Measurements from ENCODE around the gene NT5DC1. TPM values are rescaled to one million over a fixed set of nuclear protein-coding genes. Genes with fewer than 3 reads are reported as not detected.

The NT5DC1 gene
- total RNA-seq, 1 experiment from 2014 or later, result 61.9 TPM

DNA sequence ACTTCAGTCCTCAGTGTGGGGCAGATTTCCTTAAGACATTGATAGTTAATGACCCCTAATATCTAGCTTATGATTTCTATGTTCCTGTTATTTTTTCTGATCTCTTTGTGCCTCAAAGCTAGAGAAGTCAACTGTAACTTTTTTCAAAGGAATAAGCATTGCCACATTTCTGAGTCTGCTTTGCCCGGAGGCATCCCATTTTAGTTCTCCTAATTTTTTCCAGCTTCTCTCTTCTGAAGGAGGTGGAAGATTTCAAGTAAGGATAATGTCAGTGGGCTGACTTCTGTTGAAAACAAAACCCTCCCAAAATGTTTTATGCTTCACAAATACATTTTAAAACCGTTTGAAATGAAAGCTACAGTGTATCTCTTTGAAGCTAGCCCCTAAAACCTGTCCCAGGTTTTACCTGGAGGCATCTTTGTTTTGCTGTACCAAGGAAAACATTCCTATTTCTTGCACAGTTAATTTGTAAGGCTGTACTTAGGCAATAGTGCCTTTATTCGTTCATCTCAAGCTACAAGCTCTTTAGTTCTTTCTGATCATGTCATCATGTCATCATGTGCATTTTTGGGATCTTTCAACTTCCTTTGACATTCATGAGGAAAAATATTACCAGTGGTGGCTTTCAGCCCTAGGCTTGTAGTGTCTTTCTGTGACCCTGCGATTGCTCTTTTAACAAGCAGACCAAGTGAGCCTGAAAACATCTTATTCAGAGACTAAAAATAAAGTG, 107.6 kb downstream of the NT5DC1 start:
- TF ChIP-seq CTCF (IDR thresholded peaks at IDR 0.05; ENCODE audit: unreplicated experiment), result no peak
- CTCF ChIA-PET, result interaction anchor here (2.0 kb wide), 1 partner anchor 10 kb away, joined by 6 read pairs; no protein-coding TSS in a partner anchor
- Mint-ChIP-seq H3K4me1 (ENCODE audit: low read depth, unreplicated experiment) (no peaks in the 10 kb centered on the region), H3K27ac (ENCODE audit: unreplicated experiment) (no peak overlapping the region), H3K27me3 (ENCODE audit: unreplicated experiment) (no peaks in the 10 kb centered on the region), H3K9me3 (ENCODE audit: low read depth, unreplicated experiment) (no peaks in the 10 kb centered on the region), H3K4me3 (ENCODE audit: low read depth, unreplicated experiment) (no peak overlapping the region), H3K36me3 (ENCODE audit: insufficient read depth, unreplicated experiment) (no peaks in the 10 kb centered on the region)
- no peak for DNase-seq
- BruUV-seq (replicated peaks), result no TSS peak
- intact Hi-C loops (cut with micrococcal nuclease; ENCODE audit: unreplicated experiment), result no loop called here

- no peak overlapping the region for H3K4me3 Mint-ChIP-seq (ENCODE audit: low read depth, unreplicated experiment)
- no peak for TF ChIP-seq CTCF (IDR thresholded peaks at IDR 0.05; ENCODE audit: unreplicated experiment)
- no TSS peak for BruUV-seq (replicated peaks)
- H3K4me1 Mint-ChIP-seq (ENCODE audit: low read depth, unreplicated experiment), result no peaks in the 10 kb centered on the region
- intact Hi-C loops (cut with micrococcal nuclease; ENCODE audit: unreplicated experiment), result no loop called here
- H3K27ac Mint-ChIP-seq (ENCODE audit: unreplicated experiment), result no peak overlapping the region
- H3K36me3 Mint-ChIP-seq (ENCODE audit: insufficient read depth, unreplicated experiment), result no peaks in the 10 kb centered on the region
- DNase-seq, result no peak
- no peaks in the 10 kb centered on the region for H3K27me3 Mint-ChIP-seq (ENCODE audit: unreplicated experiment)
- CTCF ChIA-PET, result interaction anchor here (0.7 to 0.8 kb wide), 2 partner anchors 66 to 508 kb away, joined by 3 read pairs; no protein-coding TSS in a partner anchor
- H3K9me3 Mint-ChIP-seq (ENCODE audit: low read depth, unreplicated experiment), result no peaks in the 10 kb centered on the region
These were observed 109.7 kb downstream of the NT5DC1 start for GRCh38 chr6:116210316-116210715.

GRCh38 chr6:116210750-116211425, 110.2 kb downstream of the NT5DC1 start:
- Mint-ChIP-seq H3K27ac (ENCODE audit: unreplicated experiment) (no peak overlapping the region), H3K4me1 (ENCODE audit: low read depth, unreplicated experiment) (no peaks in the 10 kb centered on the region), H3K36me3 (ENCODE audit: insufficient read depth, unreplicated experiment) (no peaks in the 10 kb centered on the region), H3K4me3 (ENCODE audit: low read depth, unreplicated experiment) (no peak overlapping the region), H3K9me3 (ENCODE audit: low read depth, unreplicated experiment) (no peaks in the 10 kb centered on the region), H3K27me3 (ENCODE audit: unreplicated experiment) (no peaks in the 10 kb centered on the region)
- CTCF ChIA-PET, result interaction anchor here (0.7 to 0.8 kb wide), 2 partner anchors 66 to 507 kb away, joined by 3 read pairs; no protein-coding TSS in a partner anchor
- peak; percentile 2 for DNase-seq
- intact Hi-C loops (cut with micrococcal nuclease; ENCODE audit: unreplicated experiment), result no loop called here
- no peak for TF ChIP-seq CTCF (IDR thresholded peaks at IDR 0.05; ENCODE audit: unreplicated experiment)
- BruUV-seq (replicated peaks), result no TSS peak

DNA sequence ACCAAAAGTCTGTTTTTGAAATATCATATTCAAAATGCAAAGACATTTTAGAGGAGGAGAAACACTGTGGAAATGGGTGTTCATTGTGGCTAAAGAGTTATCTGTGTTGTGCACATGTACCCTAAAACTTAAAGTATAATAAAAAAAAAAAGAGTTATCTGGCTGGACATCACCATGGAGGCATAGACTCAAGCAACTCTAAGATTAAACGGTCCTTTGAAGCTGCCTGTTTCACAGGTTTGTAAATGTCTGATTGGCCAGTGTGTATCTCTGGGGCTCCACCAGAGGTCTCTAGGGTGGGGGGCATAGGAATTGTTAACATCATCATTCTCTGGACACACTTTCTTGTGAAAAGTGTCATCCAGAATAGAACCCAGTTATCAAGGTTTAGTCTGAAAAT, 114.0 kb downstream of the NT5DC1 start:
- BruUV-seq (replicated peaks), result no TSS peak
- Mint-ChIP-seq H3K27ac (ENCODE audit: unreplicated experiment) (no peak overlapping the region), H3K4me1 (ENCODE audit: low read depth, unreplicated experiment) (no peaks in the 10 kb centered on the region), H3K27me3 (ENCODE audit: unreplicated experiment) (no peaks in the 10 kb centered on the region), H3K4me3 (ENCODE audit: low read depth, unreplicated experiment) (no peak overlapping the region), H3K9me3 (ENCODE audit: low read depth, unreplicated experiment) (no peaks in the 10 kb centered on the region), H3K36me3 (ENCODE audit: insufficient read depth, unreplicated experiment) (no peaks in the 10 kb centered on the region)
- CTCF ChIA-PET, result no interaction called here
- no peak for DNase-seq
- no peak for TF ChIP-seq CTCF (IDR thresholded peaks at IDR 0.05; ENCODE audit: unreplicated experiment)
- intact Hi-C loops (cut with micrococcal nuclease; ENCODE audit: unreplicated experiment), result loop anchor here (5.0 kb wide), 2 partner anchors 348 to 433 kb away; no protein-coding TSS in a partner anchor

Data from Calu3 (cell line).